ENCODE data around the gene DLG2.

DNA sequence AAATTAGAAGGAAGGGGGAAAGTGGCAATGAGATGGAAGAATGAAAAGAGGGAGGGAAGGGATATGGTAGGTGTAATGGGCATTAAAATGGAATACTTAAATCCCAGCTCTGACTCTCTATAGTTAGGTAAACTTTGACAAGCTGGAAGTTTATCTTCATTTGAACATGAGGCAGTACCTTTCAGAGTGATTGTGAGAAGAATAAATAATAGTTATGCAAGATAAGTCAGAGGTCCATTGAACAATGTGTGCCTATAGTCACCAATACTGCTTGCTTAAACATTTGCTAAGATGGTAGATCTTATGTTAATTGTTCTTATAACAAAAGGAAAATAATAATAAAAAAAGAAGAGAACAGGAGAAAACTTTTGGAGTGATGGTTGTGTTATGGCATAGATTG lies 1795.2 kb downstream of the DLG2 start:
- TF ChIP-seq, protein P1, sequence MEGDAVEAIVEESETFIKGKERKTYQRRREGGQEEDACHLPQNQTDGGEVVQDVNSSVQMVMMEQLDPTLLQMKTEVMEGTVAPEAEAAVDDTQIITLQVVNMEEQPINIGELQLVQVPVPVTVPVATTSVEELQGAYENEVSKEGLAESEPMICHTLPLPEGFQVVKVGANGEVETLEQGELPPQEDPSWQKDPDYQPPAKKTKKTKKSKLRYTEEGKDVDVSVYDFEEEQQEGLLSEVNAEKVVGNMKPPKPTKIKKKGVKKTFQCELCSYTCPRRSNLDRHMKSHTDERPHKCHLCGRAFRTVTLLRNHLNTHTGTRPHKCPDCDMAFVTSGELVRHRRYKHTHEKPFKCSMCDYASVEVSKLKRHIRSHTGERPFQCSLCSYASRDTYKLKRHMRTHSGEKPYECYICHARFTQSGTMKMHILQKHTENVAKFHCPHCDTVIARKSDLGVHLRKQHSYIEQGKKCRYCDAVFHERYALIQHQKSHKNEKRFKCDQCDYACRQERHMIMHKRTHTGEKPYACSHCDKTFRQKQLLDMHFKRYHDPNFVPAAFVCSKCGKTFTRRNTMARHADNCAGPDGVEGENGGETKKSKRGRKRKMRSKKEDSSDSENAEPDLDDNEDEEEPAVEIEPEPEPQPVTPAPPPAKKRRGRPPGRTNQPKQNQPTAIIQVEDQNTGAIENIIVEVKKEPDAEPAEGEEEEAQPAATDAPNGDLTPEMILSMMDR (IDR thresholded peaks at IDR 0.05; ENCODE audit: insufficient read depth, low read depth, low read length) = no peak
- TF ChIP-seq EZH2 (IDR thresholded peaks at IDR 0.05; ENCODE audit: insufficient read depth, low read length) = no peak
